Fibroblast of mammary gland (primary cell): Measurements from ENCODE around the gene SOWAHD.
"Not testable (repeated sequence)": the region's sequence is repeated elsewhere in the genome, so short reads cannot be mapped to it uniquely, and the experiment has no call there.

ENCODE experiments used
- DNase-seq: peaks from one replicate; pipeline ENCODE4 v3.0.0-alpha.2; 2010; ENCODE audit warnings: low read depth
- H3K4me3 ChIP-seq: 2 replicates; pipeline ENCODE4 v1.5.1; 2011; ENCODE audit warnings: low read depth, mild to moderate bottlenecking, low read length, moderate library complexity; ENCODE audit not compliant: control insufficient read depth
- TF ChIP-seq, protein P1 (sequence below): conservative IDR thresholded peaks from 2 replicates; pipeline ENCODE4 v1.5.1; 2011; ENCODE audit warnings: low read depth, low read length, inconsistent platforms; ENCODE audit not compliant: control insufficient read depth, insufficient read depth

Gene SOWAHD

DNA sequence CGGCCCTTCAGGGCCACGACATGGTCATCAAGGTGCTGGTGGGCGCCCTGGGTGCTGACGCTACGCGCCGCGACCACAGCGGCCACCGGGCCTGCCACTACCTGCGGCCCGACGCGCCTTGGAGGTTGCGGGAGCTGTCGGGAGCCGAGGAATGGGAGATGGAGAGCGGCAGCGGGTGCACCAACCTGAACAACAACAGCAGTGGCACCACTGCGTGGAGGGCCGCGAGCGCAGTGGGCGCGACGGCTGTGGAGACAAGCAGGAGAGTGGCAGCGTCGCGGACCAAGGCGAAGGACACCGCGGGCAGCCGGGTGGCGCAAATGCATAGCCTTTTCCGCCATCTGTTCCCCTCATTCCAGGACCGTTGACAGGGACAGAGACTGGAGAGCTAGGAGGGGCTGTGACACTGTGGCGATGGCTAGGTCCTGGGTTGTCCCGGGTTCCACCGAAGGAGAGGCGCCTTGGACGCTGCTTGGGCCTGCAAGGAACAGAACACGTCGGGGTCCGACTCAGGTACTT lies 919 bp downstream of the SOWAHD start:
- DNase-seq: no peak
- no peak overlapping the region for H3K4me3 ChIP-seq
- TF ChIP-seq, protein P1, sequence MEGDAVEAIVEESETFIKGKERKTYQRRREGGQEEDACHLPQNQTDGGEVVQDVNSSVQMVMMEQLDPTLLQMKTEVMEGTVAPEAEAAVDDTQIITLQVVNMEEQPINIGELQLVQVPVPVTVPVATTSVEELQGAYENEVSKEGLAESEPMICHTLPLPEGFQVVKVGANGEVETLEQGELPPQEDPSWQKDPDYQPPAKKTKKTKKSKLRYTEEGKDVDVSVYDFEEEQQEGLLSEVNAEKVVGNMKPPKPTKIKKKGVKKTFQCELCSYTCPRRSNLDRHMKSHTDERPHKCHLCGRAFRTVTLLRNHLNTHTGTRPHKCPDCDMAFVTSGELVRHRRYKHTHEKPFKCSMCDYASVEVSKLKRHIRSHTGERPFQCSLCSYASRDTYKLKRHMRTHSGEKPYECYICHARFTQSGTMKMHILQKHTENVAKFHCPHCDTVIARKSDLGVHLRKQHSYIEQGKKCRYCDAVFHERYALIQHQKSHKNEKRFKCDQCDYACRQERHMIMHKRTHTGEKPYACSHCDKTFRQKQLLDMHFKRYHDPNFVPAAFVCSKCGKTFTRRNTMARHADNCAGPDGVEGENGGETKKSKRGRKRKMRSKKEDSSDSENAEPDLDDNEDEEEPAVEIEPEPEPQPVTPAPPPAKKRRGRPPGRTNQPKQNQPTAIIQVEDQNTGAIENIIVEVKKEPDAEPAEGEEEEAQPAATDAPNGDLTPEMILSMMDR: no peak

DNA sequence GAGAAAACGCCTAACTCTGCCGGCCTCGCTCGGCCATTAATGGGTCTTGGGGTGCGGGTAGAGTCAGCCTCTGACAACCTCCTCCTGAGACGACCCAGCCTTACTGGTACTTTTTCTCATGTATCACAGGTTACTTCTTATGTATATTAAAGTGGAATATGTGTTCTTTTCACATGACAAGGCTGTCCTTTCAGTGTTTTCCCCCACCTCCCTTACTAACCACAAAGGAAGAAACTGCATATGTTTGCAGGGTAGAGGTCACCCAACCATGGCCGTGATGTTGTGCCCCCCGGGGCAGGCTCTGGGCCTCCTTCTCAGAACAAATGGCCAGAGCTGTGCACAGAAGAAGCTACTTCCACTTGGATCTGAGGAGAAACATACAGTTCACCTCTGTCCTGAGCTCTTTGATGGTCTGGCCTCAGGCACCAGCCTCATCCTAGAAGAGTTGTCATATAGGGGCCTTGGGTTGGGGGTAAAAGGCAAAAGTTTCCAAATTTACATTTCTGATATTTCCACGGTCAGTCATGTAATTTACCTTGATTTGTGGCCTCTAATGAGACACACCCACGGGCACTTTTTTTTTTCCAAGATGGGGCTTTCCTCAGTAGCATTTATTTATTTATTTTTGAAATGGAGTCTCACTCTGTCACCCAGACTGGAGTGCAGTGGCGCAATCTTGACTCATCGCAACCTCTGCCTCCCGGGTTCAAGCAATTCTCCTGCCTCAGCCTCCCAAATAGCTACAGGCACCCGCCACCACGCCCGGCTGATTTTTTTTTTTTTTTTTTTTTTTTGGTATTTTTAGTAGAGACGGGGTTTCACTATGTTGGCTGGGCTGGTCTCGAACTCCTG lies 1.9 kb downstream of the SOWAHD start:
- no peak for DNase-seq
- H3K4me3 ChIP-seq: no peak overlapping the region
- TF ChIP-seq, protein P1: no peak

DNA sequence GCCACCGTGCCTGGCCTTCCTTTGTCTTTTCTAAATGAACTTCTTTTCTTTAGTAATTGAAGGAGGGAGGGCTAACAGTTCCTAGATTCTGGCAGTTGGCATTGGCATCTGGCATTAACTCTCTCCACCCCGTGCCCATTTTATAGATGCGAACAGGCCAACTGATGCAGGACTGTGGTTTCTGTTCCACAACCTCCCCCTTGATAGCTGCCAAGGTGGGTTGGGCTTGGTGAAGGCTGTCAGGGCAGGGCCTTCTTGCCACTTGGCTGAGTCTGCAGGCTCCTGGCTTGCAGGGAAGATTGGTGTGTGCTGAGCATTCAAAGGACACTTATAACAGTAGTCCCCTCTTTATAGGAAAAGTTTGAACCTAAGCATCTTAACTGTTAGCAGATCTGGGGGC lies 4.3 kb downstream of the SOWAHD start:
- DNase-seq: no peak
- no peak overlapping the region for H3K4me3 ChIP-seq
- TF ChIP-seq, protein P1: no peak

DNA sequence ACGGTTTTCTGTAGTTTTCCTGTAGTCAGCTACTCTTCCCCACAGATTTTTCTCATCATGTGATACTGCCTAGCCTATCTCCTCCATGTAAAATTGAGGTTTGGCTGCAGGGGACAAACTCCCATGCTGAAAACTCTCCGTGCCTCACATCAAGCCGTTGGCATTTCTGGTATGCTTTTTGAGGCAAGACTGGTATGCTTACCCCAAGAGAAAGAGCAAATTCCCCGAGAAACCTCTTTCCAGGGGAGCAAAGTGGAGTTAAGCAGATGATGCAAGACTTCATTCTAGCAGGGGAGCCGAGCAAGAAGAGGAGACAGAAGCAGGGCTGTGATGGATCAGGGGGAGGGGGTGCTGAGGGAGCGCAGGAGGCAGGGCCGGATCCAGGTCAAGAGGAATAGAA lies 4.8 kb downstream of the SOWAHD start:
- H3K4me3 ChIP-seq: no peak overlapping the region
- peak; percentile 21 for DNase-seq
- TF ChIP-seq, protein P1: no peak

DNA sequence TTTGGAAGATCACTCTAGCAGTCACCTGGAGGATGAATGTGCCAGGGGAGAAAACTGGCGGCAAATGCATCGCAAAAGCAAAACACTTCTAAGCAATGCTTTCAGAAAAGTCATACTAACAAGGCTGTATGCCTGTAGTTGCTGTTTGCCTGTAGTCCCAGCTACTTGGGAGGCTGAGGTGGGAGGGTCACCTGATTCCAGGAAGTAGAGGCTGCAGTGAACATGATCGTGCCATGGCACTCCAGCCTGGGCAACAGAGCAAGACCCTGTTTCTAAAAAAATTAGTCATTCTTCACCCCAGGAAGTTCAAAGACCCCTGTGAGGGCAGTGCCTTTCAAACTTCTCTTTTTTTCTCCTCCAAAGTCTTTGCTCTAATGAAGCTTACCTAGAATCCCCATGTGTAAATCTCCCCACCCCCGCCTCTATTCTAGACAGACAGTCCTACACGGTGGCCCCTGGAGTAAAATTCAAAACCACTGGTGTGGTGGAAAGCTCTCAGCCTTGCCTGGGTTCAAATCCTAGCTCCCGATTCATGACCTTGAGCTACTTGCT lies 5.5 kb downstream of the SOWAHD start:
- no peak overlapping the region for H3K4me3 ChIP-seq
- TF ChIP-seq, protein P1: no peak
- no peak for DNase-seq

DNA sequence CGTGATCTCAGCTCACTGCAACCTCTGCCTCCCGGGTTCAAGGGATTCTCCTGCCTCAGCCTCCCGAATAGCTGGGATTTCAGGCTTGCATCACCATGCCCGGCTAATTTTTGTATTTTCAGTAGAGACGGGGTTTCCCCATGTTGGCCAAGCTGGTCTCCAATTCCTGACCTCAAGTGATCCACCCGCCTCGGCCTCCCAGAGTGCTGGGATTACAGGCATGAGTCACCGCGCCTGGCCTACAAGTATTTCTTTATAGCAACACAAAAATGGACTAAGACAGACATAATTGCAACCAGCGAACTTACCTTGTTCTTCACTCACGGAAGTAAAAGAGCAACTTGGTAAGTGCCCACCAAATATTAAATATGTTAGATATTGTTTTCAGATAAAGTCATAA lies 10.0 kb downstream of the SOWAHD start:
- DNase-seq: peak; percentile 17
- not testable (repeated sequence) for H3K4me3 ChIP-seq

DNA sequence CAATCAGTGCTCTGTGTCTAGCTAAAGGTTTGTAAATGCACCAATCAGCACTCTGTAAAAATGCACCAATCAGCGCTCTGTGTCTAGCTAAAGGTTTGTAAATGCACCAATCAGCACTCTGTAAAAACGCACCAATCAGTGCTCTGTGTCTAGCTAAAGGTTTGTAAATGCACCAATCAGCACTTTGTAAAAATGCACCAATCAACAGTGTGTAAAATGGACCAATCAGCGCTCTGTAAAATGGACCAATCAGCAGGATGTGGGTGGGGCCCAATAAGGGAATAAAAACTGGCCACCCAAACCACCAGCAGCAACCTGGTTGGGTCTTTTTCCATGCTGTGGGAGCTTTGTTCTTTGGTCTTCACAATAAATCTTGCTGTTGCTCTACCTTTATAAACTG lies 11.0 kb downstream of the SOWAHD start:
- not testable (repeated sequence) for DNase-seq

More for the DNA sequence above, 11.0 kb downstream of the SOWAHD start:
- H3K4me3 ChIP-seq: not testable (repeated sequence)
